Neural crest cell (in vitro differentiated cells): Measurements from ENCODE around the gene CREB3L1. TPM values are rescaled to one million over a fixed set of nuclear protein-coding genes. Genes with fewer than 3 reads are reported as not detected.
A peak's percentile ranks its signal among the peaks of the same experiment; 100 is the strongest.

Source experiments
- DNase-seq: peaks from one replicate; pipeline ENCODE4 v3.0.0; 2021; ENCODE audit warnings: low read depth, mixed read lengths, low spot score
- H3K27ac Mint-ChIP-seq: one replicate; pipeline ENCODE4 v1.8.0; 2021; ENCODE audit warnings: mild to moderate bottlenecking, mixed read lengths; ENCODE audit not compliant: unreplicated experiment
- H3K27me3 Mint-ChIP-seq: 2 replicates; pipeline ENCODE4 v1.8.0; 2021; ENCODE audit warnings: low read depth, mild to moderate bottlenecking, mixed read lengths
- H3K36me3 Mint-ChIP-seq: 2 replicates; pipeline ENCODE4 v1.8.0; 2021; ENCODE audit warnings: low read depth, mild to moderate bottlenecking, mixed read lengths
- H3K4me1 Mint-ChIP-seq: 2 replicates; pipeline ENCODE4 v1.8.0; 2021; ENCODE audit warnings: mixed read lengths
- H3K4me3 Mint-ChIP-seq: one replicate; pipeline ENCODE4 v1.8.0; 2021; ENCODE audit warnings: mild to moderate bottlenecking, mixed read lengths
- H3K9me3 Mint-ChIP-seq: 2 replicates; pipeline ENCODE4 v1.8.0; 2021; ENCODE audit warnings: mixed read lengths
- CTCF ChIP-seq: fragments of 200-600 bp; sonication (generic); conservative IDR thresholded peaks from 2 replicates; pipeline ENCODE4 v1.5.0; 2021; ENCODE audit warnings: antibody characterized with exemption, mild to moderate bottlenecking
- total RNA-seq: library from RNA; stranded (reverse); gene quantifications from 2 replicates; pipeline ENCODE4 v1.2.1, GENCODE V29; 2021

CREB3L1 gene
- total RNA-seq, 1 donor from 2014 or later = 0.75 TPM

GRCh38 chr11:46361283-46362155 is 84.1 kb downstream of the CREB3L1 start:
- Mint-ChIP-seq H3K4me1 (peaks cover 41% of the 10 kb centered on the region), H3K4me3 (no peak overlapping the region), H3K27ac (peak overlapping the region; percentile 57), H3K9me3 (no peaks in the 10 kb centered on the region), H3K36me3 (no peaks in the 10 kb centered on the region), H3K27me3 (no peaks in the 10 kb centered on the region)
- DNase-seq = no peak
- no peak for TF ChIP-seq CTCF

- peaks cover 39% of the 10 kb centered on the region for H3K4me1 Mint-ChIP-seq
- no peaks in the 10 kb centered on the region for H3K36me3 Mint-ChIP-seq
- no peak for DNase-seq
- H3K4me3 Mint-ChIP-seq = peak overlapping the region; percentile 8
- peak overlapping the region; percentile 67 for H3K27ac Mint-ChIP-seq
- no peaks in the 10 kb centered on the region for H3K27me3 Mint-ChIP-seq
- H3K9me3 Mint-ChIP-seq = no peaks in the 10 kb centered on the region
- no peak for TF ChIP-seq CTCF
These were observed 84.9 kb downstream of the CREB3L1 start for GRCh38 chr11:46362156-46363030.

GRCh38 chr11:46363031-46363407 is 85.6 kb downstream of the CREB3L1 start:
- no peak for DNase-seq
- no peaks in the 10 kb centered on the region for H3K9me3 Mint-ChIP-seq
- no peaks in the 10 kb centered on the region for H3K27me3 Mint-ChIP-seq
- TF ChIP-seq CTCF = no peak
- H3K36me3 Mint-ChIP-seq = no peaks in the 10 kb centered on the region
- H3K4me3 Mint-ChIP-seq = peak overlapping the region; percentile 8
- H3K27ac Mint-ChIP-seq = peak overlapping the region; percentile 10
- peaks cover 40% of the 10 kb centered on the region for H3K4me1 Mint-ChIP-seq

- TF ChIP-seq CTCF = no peak
- Mint-ChIP-seq H3K4me3 (no peak overlapping the region), H3K36me3 (no peaks in the 10 kb centered on the region), H3K27me3 (no peaks in the 10 kb centered on the region), H3K27ac (peak overlapping the region; percentile 27), H3K9me3 (no peaks in the 10 kb centered on the region), H3K4me1 (peaks cover 40% of the 10 kb centered on the region)
- DNase-seq = no peak
These were observed 86.1 kb downstream of the CREB3L1 start for GRCh38 chr11:46363455-46364005.

GRCh38 chr11:46364056-46364455 is 86.6 kb downstream of the CREB3L1 start:
- DNase-seq = no peak
- Mint-ChIP-seq H3K27me3 (no peaks in the 10 kb centered on the region), H3K27ac (no peak overlapping the region), H3K4me3 (no peak overlapping the region), H3K9me3 (no peaks in the 10 kb centered on the region), H3K36me3 (no peaks in the 10 kb centered on the region), H3K4me1 (peaks cover 40% of the 10 kb centered on the region)
- no peak for TF ChIP-seq CTCF
